ENCODE data around the gene CD55.

CD55 gene

DNA sequence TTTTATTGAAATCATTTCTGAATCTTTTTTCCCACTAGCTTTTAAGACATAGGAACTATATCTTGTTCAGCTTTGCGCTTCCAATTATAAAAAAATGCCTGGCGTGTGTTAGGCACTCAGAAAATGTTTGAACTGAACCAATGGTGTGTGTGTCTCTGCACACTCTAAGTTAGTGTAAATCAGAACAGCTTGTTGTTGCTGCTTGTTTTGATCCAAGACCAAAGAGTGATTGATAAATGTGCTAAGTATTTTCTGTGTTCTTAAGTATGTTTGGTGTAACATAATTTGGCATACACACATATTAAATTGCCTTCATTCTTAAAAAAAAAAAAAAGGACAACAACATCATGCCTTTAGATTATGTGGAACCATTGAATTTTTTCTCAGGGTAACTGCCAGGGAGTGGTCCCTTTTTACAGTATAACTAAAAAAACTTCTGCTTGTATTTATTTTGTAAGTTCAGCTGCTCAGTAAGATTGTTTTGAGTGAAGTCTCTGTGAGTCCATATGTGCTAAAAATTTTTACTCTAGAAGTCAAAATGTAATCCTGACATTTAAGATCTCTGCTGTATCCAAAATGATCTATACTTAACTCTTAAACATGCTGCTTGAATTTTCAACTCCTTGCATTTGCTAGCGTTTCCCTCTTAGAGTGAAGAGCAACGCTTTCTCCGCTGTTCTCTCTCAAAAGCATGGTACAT lies 8.7 kb downstream of the CD55 start:
- DNase-seq (ENCODE audit: low read depth in 2 of 2) = no peak

- DNase-seq (ENCODE audit: low read depth in 2 of 2) = no peak
Observed at GRCh38 chr1:207331354-207332313, 10.2 kb downstream of the CD55 start.

DNA sequence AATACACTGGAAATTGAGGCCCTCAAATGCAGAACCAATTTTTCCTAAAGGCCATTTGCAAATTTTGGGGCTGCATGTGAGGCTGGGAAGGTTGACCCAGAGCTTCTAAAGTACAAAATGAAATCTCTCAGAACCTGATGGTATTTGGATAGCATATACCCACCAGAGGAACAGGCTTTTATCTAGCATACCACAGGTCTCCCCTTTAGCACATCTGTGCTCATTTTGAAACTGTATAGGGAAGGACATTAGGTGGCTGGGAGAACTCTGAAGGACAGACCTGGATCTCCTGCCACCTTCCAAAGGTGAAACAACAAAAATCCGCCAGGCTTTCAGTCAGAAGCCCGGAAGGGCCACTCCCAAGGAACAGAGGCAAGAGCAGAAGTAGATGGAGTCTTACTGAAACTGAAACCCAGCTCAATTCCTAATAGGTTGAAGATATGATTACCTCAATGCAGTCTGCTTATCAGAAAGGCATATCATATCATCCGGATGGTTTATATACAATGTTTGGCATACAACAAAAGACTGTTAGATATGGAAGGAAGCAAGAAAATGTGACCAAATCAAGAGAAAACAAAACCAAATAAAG lies 11.6 kb downstream of the CD55 start:
- no peak for DNase-seq (ENCODE audit: low read depth in 2 of 2)

- DNase-seq (ENCODE audit: low read depth in 2 of 2) = no peak
Observed at GRCh38 chr1:207333620-207334019, 12.1 kb downstream of the CD55 start.

- no peak for DNase-seq (ENCODE audit: low read depth in 2 of 2)
Observed at GRCh38 chr1:207334337-207334736, 12.9 kb downstream of the CD55 start.

GRCh38 chr1:207335138-207335537 lies 13.7 kb downstream of the CD55 start:
- no peak for DNase-seq (ENCODE audit: low read depth in 2 of 2)

DNA sequence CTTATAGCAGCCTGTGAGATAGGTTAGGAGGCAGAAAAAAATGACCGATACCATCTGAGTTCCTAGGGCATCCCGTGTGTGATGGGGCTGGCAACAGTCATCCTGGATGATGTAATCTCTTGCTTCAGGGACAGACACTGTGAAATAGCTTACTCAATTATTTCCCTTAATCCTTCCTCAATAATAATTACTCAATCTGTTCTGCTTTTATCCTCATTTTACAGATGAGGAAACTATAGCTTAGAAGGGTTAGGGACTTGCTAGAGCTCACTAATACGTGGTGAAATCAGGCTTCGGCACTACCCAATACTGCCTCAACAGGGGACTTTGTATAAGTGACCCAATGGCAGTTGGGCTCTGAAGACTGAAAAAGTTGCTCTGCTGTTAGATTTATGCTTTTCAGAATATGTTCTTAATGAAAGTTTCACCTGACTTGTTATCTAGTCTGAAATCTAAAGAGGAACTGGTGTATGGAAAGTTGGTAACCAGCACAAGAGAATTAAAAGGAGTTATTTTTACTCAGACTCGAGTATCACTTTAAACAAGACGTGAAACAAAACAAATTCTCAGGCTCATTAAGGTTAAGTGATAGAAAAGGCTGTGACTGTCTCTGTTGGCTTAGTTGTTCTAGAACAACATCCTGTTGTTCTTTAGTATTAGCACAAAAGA lies 14.4 kb downstream of the CD55 start:
- DNase-seq (ENCODE audit: low read depth in 2 of 2) = peak in 1 of 2 donors; percentile 4

- peak in 1 of 2 donors; percentile 28 for DNase-seq (ENCODE audit: low read depth in 2 of 2)
Observed at GRCh38 chr1:207336559-207337467, 15.3 kb downstream of the CD55 start.

GRCh38 chr1:207342332-207342731 lies 20.9 kb downstream of the CD55 start:
- DNase-seq (ENCODE audit: low read depth in 2 of 2) = no peak

- DNase-seq (ENCODE audit: low read depth in 2 of 2) = no peak
Observed at GRCh38 chr1:207343675-207344074, 22.2 kb downstream of the CD55 start.

GRCh38 chr1:207344221-207344620 lies 22.7 kb downstream of the CD55 start:
- DNase-seq (ENCODE audit: low read depth in 2 of 2) = no peak

GRCh38 chr1:207345644-207346477 lies 24.4 kb downstream of the CD55 start:
- no peak for DNase-seq (ENCODE audit: low read depth in 2 of 2)

DNA sequence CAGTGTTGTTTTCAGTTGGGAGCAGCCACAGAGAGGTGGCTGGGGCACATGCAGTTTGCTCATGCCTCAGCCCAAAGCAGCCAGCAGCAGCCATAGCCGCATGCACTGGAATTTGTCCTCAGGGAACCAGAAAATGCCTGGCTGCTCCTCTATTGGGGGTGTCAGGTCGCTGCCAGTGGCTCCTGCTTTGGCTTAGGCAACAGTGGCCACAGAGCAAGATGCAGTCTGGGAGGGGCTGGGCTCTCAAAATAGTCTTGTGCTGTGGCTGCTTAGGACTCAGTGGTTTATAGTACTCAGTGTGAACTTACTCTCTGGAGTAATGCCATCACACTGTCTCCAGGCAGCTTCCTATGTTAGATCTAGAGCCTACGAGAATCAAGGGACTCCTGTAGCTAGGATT lies 25.0 kb downstream of the CD55 start:
- DNase-seq (ENCODE audit: low read depth in 2 of 2) = no peak

DNA sequence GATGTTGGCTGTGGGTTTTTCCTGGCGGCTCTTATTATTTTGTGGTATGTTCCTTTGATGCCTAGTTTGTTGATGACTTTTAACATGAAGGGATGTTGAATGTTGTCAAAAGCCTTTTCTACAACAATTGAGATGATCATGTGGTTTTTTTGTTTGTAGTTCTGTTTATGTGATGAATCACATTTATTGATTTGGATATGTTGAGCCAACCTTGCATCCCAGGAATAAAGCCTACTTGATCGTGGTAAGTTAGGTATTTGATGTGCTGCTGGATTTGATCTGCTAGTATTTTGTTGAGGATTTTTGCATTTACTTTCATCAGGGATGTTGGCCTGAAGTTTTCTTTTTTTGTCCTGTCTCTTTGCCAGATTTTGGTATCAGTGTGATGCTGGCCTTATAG lies 28.5 kb downstream of the CD55 start:
- no peak for DNase-seq (ENCODE audit: low read depth in 2 of 2)

- no peak for DNase-seq (ENCODE audit: low read depth in 2 of 2)
Observed at GRCh38 chr1:207352554-207352953, 31.1 kb downstream of the CD55 start.

DNA sequence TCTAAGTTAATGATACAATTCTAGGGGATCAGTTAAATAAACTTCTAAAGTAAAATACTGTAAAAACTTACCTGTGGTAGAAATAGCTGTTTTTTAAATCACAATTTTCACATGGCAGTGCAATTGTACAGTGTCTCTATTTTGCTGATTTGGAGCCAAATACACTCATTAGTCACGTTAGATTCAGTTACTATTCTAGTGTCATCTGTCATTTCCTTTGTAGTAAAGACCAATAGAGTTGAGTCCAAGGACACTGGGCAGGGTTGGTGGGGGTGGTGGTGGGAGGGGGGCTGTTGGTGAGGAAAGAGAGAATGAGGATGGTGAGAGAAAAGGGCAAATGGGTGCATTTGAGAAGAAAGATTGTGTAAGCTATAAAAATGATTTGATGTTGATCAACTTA lies 33.6 kb downstream of the CD55 start:
- no peak for DNase-seq (ENCODE audit: low read depth in 2 of 2)

- no peak for DNase-seq (ENCODE audit: low read depth in 2 of 2)
Observed at GRCh38 chr1:207355513-207356295, 34.2 kb downstream of the CD55 start.

- DNase-seq (ENCODE audit: low read depth in 2 of 2) = no peak
Observed at GRCh38 chr1:207361029-207361428, 39.6 kb downstream of the CD55 start.

GRCh38 chr1:207361889-207362288 lies 40.4 kb downstream of the CD55 start:
- no peak for DNase-seq (ENCODE audit: low read depth in 2 of 2)

Measured in stimulated activated CD4-positive, alpha-beta T cell treated with anti-CD3 and anti-CD28 coated beads, Interleukin-15, amount 100 ng/mL, for 48 hours (primary cell).